Natural killer cell (primary cell): ENCODE results near the gene ARAP1. TPM values are rescaled to one million over a fixed set of nuclear protein-coding genes. Genes with fewer than 3 reads are reported as not detected.

Source experiments
- ATAC-seq, 3 donors: fragments of 150-1000 bp in 2 of 3; fragments of 200-7000 bp in 1 of 3; cut with Tn5 transposase; 1 replicate in 1 of 3; 2 replicates in 2 of 3; pipeline ENCODE4 v1.10.0; 2021; ENCODE audit warnings: mild to moderate bottlenecking in 2 of 3, moderate library complexity in 2 of 3
- DNase-seq, 2 donors: peaks; one replicate each; pipeline versions ENCODE4 v3.0.0 to v3.0.0-alpha.2; 2013 to 2021; ENCODE audit warnings: mixed read lengths in 1 of 2
- H3K27ac ChIP-seq: one replicate; pipeline ENCODE4 v1.5.1; 2013; ENCODE audit warnings: mild to moderate bottlenecking, low read length
- H3K27me3 ChIP-seq: one replicate; pipeline ENCODE4 v1.6.1; 2013; ENCODE audit warnings: low read length; ENCODE audit not compliant: control insufficient read depth, insufficient read depth
- H3K36me3 ChIP-seq: one replicate; pipeline ENCODE4 v1.6.1; 2013; ENCODE audit warnings: low read length; ENCODE audit not compliant: control insufficient read depth, insufficient read depth
- H3K4me1 ChIP-seq: one replicate; pipeline ENCODE4 v1.6.1; 2013; ENCODE audit warnings: low read length; ENCODE audit not compliant: control insufficient read depth, insufficient read depth
- H3K4me3 ChIP-seq: one replicate; pipeline ENCODE4 v1.5.1; 2013; ENCODE audit warnings: low read length
- H3K9me3 ChIP-seq: one replicate; pipeline ENCODE4 v1.6.1; 2013; ENCODE audit warnings: low read length; ENCODE audit not compliant: control insufficient read depth, insufficient read depth
- H3K27ac Mint-ChIP-seq, 2 donors: one replicate each; pipeline ENCODE4 v1.8.0; 2022; ENCODE audit warnings: mild to moderate bottlenecking in 2 of 2, mixed read lengths in 2 of 2, moderate library complexity in 1 of 2
- H3K27me3 Mint-ChIP-seq, 2 donors: one replicate each; pipeline ENCODE4 v1.8.0; 2022; ENCODE audit warnings: low read depth in 2 of 2, mixed read lengths in 2 of 2
- H3K36me3 Mint-ChIP-seq: one replicate; pipeline ENCODE4 v1.8.0; 2022; ENCODE audit warnings: mixed read lengths
- H3K4me1 Mint-ChIP-seq, 2 donors: one replicate each; pipeline ENCODE4 v1.8.0; 2022; ENCODE audit warnings: mixed read lengths in 2 of 2
- H3K4me3 Mint-ChIP-seq: one replicate; pipeline ENCODE4 v1.8.0; 2022; ENCODE audit warnings: mild to moderate bottlenecking, moderate library complexity, mixed read lengths
- H3K9me3 Mint-ChIP-seq, 2 donors: one replicate each; pipeline ENCODE4 v1.8.0; 2022; ENCODE audit warnings: mixed read lengths in 2 of 2
- CTCF ChIP-seq: fragments of 200-600 bp; IDR thresholded peaks from one replicate; pipeline ENCODE4 v1.8.0; 2022; ENCODE audit warnings: antibody characterized with exemption
- WGBS: methylation state at CpG from one replicate; pipeline ENCODE4 v1.1.7; 2013; ENCODE audit warnings: missing lambda C conversion rate; ENCODE audit not compliant: insufficient coverage; 5-methylcytosine and 5-hydroxymethylcytosine counted together
- intact Hi-C: fragments of 100-400 bp; cut with micrococcal nuclease; formaldehyde crosslinking; loops from one replicate; pipeline ENCODE4 v1.14.2; 2022
- total RNA-seq, 4 donors: library from RNA; stranded (reverse); fragments of 120-200 nt in 1 of 4; gene quantifications; one replicate each; pipeline versions ENCODE4 v1.2.3 to v1.2.4, GENCODE V29; 2013 to 2022

ARAP1 gene
- total RNA-seq, 3 donors from 2014 or later (not counting 1 experiment from before 2014, with no cell fraction given), result 293 to 327 (median 296) TPM

- H3K4me1 Mint-ChIP-seq, result peaks cover 12 to 13% of the 10 kb centered on the region in 2 donors
- Histone ChIP-seq H3K4me3 (no peak overlapping the region), H3K27me3 (no peaks in the 10 kb centered on the region), H3K27ac (peak overlapping the region; percentile 20), H3K9me3 (no peaks in the 10 kb centered on the region), H3K36me3 (no peaks in the 10 kb centered on the region), H3K4me1 (peaks cover 30% of the 10 kb centered on the region)
- no peaks in the 10 kb centered on the region for H3K36me3 Mint-ChIP-seq
- peaks cover 0 to 7% of the 10 kb centered on the region in 2 donors for H3K27me3 Mint-ChIP-seq
- no peak for DNase-seq
- 97% methylated on average over 8 of the region's 8 CpGs for WGBS
- no peak overlapping the region for H3K4me3 Mint-ChIP-seq
- no peaks in the 10 kb centered on the region for H3K9me3 Mint-ChIP-seq
- intact Hi-C loops, result no loop called here
- H3K27ac Mint-ChIP-seq, result no peak overlapping the region
- no peak for ATAC-seq
- no peak for TF ChIP-seq CTCF
Measured at GRCh38 chr11:72786305-72787215, 34.4 kb upstream of the ARAP1 start.

DNA sequence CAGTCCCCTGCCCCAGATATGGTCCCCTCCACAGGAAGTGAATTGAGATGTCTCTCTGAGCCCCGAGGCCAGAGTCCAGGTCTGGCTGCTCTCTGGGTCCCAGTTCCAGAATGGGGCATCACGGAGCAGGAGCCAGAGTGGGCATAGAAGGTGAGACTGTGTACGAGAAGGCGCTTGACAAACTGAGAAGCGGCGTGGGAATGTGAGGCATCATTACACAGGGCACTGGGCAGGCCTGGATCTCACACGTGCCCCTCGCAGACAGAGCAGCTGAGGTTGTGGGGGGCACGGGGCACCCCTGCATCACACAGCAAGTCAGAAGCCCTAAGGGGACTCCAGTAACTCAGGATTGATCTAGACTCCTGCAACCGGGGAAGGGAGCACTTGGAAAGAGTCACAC is 32.5 kb upstream of the ARAP1 start:
- Mint-ChIP-seq H3K4me1 (peaks cover 16 to 17% of the 10 kb centered on the region in 2 donors), H3K4me3 (no peak overlapping the region), H3K27ac (no peak overlapping the region), H3K27me3 (peaks cover 0 to 7% of the 10 kb centered on the region in 2 donors), H3K36me3 (no peaks in the 10 kb centered on the region), H3K9me3 (no peaks in the 10 kb centered on the region)
- no peak for ATAC-seq
- Histone ChIP-seq H3K27ac (no peak overlapping the region), H3K4me1 (peaks cover 46% of the 10 kb centered on the region), H3K4me3 (no peak overlapping the region), H3K9me3 (no peaks in the 10 kb centered on the region), H3K27me3 (no peaks in the 10 kb centered on the region), H3K36me3 (no peaks in the 10 kb centered on the region)
- intact Hi-C loops, result no loop called here
- 94% methylated on average over 9 of the region's 10 CpGs for WGBS
- DNase-seq, result no peak
- no peak for TF ChIP-seq CTCF

DNA sequence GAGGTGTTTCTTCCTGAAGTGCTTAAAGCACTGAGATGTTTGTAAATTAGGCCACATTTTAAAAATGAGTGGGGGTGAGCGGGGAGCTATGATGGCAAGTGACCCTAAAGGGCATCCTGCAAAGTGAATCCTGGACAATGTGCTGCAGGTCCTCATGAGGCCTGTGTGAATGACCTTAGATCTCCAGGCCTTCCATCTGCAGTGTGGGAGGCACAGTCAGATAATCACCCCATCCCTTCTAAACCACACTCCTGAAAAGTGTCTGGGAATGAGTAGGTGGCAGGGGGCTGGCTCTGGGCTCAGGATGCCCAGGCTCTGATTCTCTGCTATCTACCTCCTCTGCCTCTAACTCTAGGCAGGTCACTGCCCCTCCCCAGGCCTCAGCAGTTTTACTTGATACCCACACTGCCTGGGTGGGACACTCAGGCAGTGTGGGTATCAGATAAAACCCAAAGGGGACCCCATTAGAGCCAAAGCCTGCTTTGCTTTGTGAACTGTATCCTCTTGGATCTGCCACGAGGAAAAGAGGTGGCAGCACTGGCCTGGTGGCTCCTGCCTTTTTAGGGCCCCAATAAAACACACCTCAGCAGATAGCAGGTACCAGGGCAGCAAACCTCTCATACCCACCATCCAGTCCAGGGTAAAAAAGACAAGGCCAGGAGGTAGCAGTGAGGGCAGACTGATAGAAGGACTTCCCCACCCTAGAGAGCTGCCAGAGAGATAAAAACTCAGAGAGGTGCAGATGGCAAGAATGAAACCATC is 31.1 kb upstream of the ARAP1 start:
- no peaks in the 10 kb centered on the region for H3K27me3 ChIP-seq
- H3K4me1 ChIP-seq, result peaks cover 49% of the 10 kb centered on the region
- ATAC-seq (no peak), DNase-seq (no peak)
- Mint-ChIP-seq H3K4me1 (peaks cover 20 to 21% of the 10 kb centered on the region in 2 donors), H3K27me3 (peaks cover 0 to 7% of the 10 kb centered on the region in 2 donors), H3K9me3 (no peaks in the 10 kb centered on the region), H3K27ac (peak overlapping the region; percentile 73 to 83), H3K36me3 (no peaks in the 10 kb centered on the region), H3K4me3 (no peak overlapping the region)
- no peak overlapping the region for H3K27ac ChIP-seq
- intact Hi-C loops, result no loop called here
- TF ChIP-seq CTCF, result no peak
- 96% methylated on average over 2 of the region's 2 CpGs for WGBS
- no peak overlapping the region for H3K4me3 ChIP-seq
- H3K9me3 ChIP-seq, result no peaks in the 10 kb centered on the region
- no peaks in the 10 kb centered on the region for H3K36me3 ChIP-seq
